Measurements from ENCODE around the gene ATG4C. TPM values are rescaled to one million over a fixed set of nuclear protein-coding genes. Genes with fewer than 3 reads are reported as not detected.

The ATG4C gene
- total and polyA plus RNA-seq, 2 donors from 2014 or later = 8.7 to 9.5 TPM

GRCh38 chr1:62897788-62898187 lies 113.9 kb downstream of the ATG4C start:
- H3K36me3 ChIP-seq (ENCODE audit: control insufficient read depth in 2 of 3, insufficient read depth in 3 of 3, low read length in 3 of 3) = no peaks in the 10 kb centered on the region
- DNase-seq (no peak), FAIRE-seq (no peak)
- no peak overlapping the region for H3K27ac ChIP-seq (ENCODE audit: low read depth in 2 of 2, low read length in 2 of 2)
- intact Hi-C loops (cut with DNase I) = no loop called here
- no peak for TF ChIP-seq CTCF (IDR thresholded peaks at IDR 0.05; ENCODE audit: borderline replicate concordance, extremely low read depth, insufficient read depth)
- H3K9ac ChIP-seq (ENCODE audit: low read length in 3 of 3) = no peak overlapping the region
- H3K9me3 ChIP-seq (ENCODE audit: control insufficient read depth in 2 of 3, insufficient read depth in 1 of 3, low read length in 3 of 3) = no peaks in the 10 kb centered on the region
- H3K4me3 ChIP-seq (ENCODE audit: low read length in 3 of 3) = no peak overlapping the region
- no peaks in the 10 kb centered on the region for H3K27me3 ChIP-seq (ENCODE audit: control insufficient read depth, insufficient read depth, low read length)
- no peaks in the 10 kb centered on the region for H3K4me1 ChIP-seq (ENCODE audit: control insufficient read depth in 2 of 3, insufficient read depth in 2 of 3, low read depth in 1 of 3, low read length in 3 of 3)

GRCh38 chr1:62900566-62900965 lies 116.6 kb downstream of the ATG4C start:
- H3K36me3 ChIP-seq (ENCODE audit: control insufficient read depth in 2 of 3, insufficient read depth in 3 of 3, low read length in 3 of 3) = no peaks in the 10 kb centered on the region
- no peaks in the 10 kb centered on the region for H3K27me3 ChIP-seq (ENCODE audit: control insufficient read depth, insufficient read depth, low read length)
- H3K4me3 ChIP-seq (ENCODE audit: low read length in 3 of 3) = no peak overlapping the region
- TF ChIP-seq CTCF (IDR thresholded peaks at IDR 0.05; ENCODE audit: borderline replicate concordance, extremely low read depth, insufficient read depth) = no peak
- intact Hi-C loops (cut with DNase I) = no loop called here
- no peaks in the 10 kb centered on the region for H3K4me1 ChIP-seq (ENCODE audit: control insufficient read depth in 2 of 3, insufficient read depth in 2 of 3, low read depth in 1 of 3, low read length in 3 of 3)
- H3K9ac ChIP-seq (ENCODE audit: low read length in 3 of 3) = no peak overlapping the region
- no peaks in the 10 kb centered on the region for H3K9me3 ChIP-seq (ENCODE audit: control insufficient read depth in 2 of 3, insufficient read depth in 1 of 3, low read length in 3 of 3)
- DNase-seq = no peak
- FAIRE-seq = no peak
- H3K27ac ChIP-seq (ENCODE audit: low read depth in 2 of 2, low read length in 2 of 2) = no peak overlapping the region

GRCh38 chr1:62901650-62902049 lies 117.7 kb downstream of the ATG4C start:
- no peaks in the 10 kb centered on the region for H3K4me1 ChIP-seq (ENCODE audit: control insufficient read depth in 2 of 3, insufficient read depth in 2 of 3, low read depth in 1 of 3, low read length in 3 of 3)
- H3K27ac ChIP-seq (ENCODE audit: low read depth in 2 of 2, low read length in 2 of 2) = no peak overlapping the region
- no peaks in the 10 kb centered on the region for H3K9me3 ChIP-seq (ENCODE audit: control insufficient read depth in 2 of 3, insufficient read depth in 1 of 3, low read length in 3 of 3)
- no peak for TF ChIP-seq CTCF (IDR thresholded peaks at IDR 0.05; ENCODE audit: borderline replicate concordance, extremely low read depth, insufficient read depth)
- no peak overlapping the region for H3K9ac ChIP-seq (ENCODE audit: low read length in 3 of 3)
- no peaks in the 10 kb centered on the region for H3K27me3 ChIP-seq (ENCODE audit: control insufficient read depth, insufficient read depth, low read length)
- FAIRE-seq (no peak), DNase-seq (no peak)
- intact Hi-C loops (cut with DNase I) = no loop called here
- no peaks in the 10 kb centered on the region for H3K36me3 ChIP-seq (ENCODE audit: control insufficient read depth in 2 of 3, insufficient read depth in 3 of 3, low read length in 3 of 3)
- no peak overlapping the region for H3K4me3 ChIP-seq (ENCODE audit: low read length in 3 of 3)

GRCh38 chr1:62903522-62903921 lies 119.6 kb downstream of the ATG4C start:
- Histone ChIP-seq H3K27me3 (ENCODE audit: control insufficient read depth, insufficient read depth, low read length) (no peaks in the 10 kb centered on the region), H3K9me3 (ENCODE audit: control insufficient read depth in 2 of 3, insufficient read depth in 1 of 3, low read length in 3 of 3) (no peaks in the 10 kb centered on the region), H3K4me3 (ENCODE audit: low read length in 3 of 3) (no peak overlapping the region), H3K9ac (ENCODE audit: low read length in 3 of 3) (no peak overlapping the region), H3K27ac (ENCODE audit: low read depth in 2 of 2, low read length in 2 of 2) (no peak overlapping the region), H3K4me1 (ENCODE audit: control insufficient read depth in 2 of 3, insufficient read depth in 2 of 3, low read depth in 1 of 3, low read length in 3 of 3) (no peaks in the 10 kb centered on the region), H3K36me3 (ENCODE audit: control insufficient read depth in 2 of 3, insufficient read depth in 3 of 3, low read length in 3 of 3) (no peaks in the 10 kb centered on the region)
- intact Hi-C loops (cut with DNase I) = no loop called here
- DNase-seq (no peak), FAIRE-seq (no peak)
- no peak for TF ChIP-seq CTCF (IDR thresholded peaks at IDR 0.05; ENCODE audit: borderline replicate concordance, extremely low read depth, insufficient read depth)
